H1 (cell line): ENCODE results near the gene TRMT10C. TPM values are rescaled to one million over a fixed set of nuclear protein-coding genes. Genes with fewer than 3 reads are reported as not detected.

Source experiments
- polyA plus RNA-seq, 7 experiments: library from polyadenylated mRNA; depleted of rRNA in 3 of 7; stranded (reverse) in 5 of 7; unstranded in 2 of 7; fragments of >200 nt in 5 of 7; fragments of 200-250 nt in 2 of 7; gene quantifications; 1 replicate in 5 of 7; 2 replicates in 1 of 7; 4 replicates in 1 of 7; pipeline versions ENCODE4 v1.2.1 to v1.2.3, GENCODE V29; 2011 to 2013; ENCODE audit warnings: missing spikeins in 2 of 7, mixed read lengths in 2 of 7
- total RNA-seq: library from RNA; stranded (reverse); fragmentation: NEBNext Ultra II Directional; extraction: Animal tissue kit (Norgen Biotek cat#: 25700); gene quantifications from 2 replicates; pipeline ENCODE4 v1.2.1, GENCODE V29; 2021
- TF ChIP-seq, protein P1 (sequence below): IDR thresholded peaks from 2 replicates; pipeline ENCODE4 v1.6.1; 2012; ENCODE audit warnings: inconsistent platforms

TRMT10C gene
- total and polyA plus RNA-seq, 2 of the 8 experiments (the other 6 are each of a cell fraction or from before 2014, with no cell fraction given) = 27.4 to 55.9 TPM

DNA sequence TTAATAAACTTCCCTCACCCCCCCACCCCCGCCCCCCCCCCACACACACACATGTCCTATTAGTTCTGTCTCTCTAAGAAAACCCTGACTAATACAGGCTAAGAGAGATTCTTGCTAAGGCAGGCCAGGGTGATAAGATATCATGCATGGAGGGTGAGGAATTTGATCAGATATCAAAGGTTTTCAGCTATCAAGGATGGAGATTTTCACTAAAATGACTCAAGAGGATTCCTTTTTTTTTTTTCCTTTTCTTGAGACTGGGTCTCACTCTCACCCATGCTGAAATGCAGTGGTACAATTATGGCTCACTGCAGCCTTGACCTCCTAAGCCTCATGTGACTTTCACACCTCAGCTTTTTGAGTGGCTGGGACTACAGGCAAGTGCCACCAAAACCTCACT is 33.8 kb upstream of the TRMT10C start (continued):
- TF ChIP-seq, protein P1, sequence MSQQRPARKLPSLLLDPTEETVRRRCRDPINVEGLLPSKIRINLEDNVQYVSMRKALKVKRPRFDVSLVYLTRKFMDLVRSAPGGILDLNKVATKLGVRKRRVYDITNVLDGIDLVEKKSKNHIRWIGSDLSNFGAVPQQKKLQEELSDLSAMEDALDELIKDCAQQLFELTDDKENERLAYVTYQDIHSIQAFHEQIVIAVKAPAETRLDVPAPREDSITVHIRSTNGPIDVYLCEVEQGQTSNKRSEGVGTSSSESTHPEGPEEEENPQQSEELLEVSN = no peak
